Measurements from ENCODE around the gene ARSD. TPM values are rescaled to one million over a fixed set of nuclear protein-coding genes. Genes with fewer than 3 reads are reported as not detected.

Gene ARSD
- total and polyA plus RNA-seq, 2 of the 8 experiments (the other 6 are each of a cell fraction or from before 2014, with no cell fraction given), result 1.8 to 3.2 TPM

DNA sequence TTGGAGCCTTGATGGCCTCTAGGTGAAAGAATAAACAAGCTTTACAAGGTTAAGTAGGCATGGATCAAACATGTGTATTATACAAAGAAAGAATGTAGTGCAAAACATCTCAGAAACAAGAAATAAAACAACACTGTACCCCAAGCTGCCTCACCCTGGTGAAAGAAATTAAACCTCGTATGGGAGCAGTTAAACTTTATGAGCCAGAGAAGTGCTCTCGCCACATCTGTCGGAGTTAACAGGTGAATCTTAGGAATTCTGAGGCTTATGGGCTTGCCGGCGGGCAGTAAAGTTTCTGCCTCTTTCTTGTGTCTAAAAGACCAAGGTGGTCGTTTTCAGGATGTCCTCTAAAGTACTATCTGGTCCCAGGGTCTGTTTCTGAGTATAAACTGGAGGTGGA lies 43.3 kb upstream of the ARSD start:
- H3K27me3 ChIP-seq (replicated peaks in 1 of 4; ENCODE audit: control insufficient read depth in 3 of 4, extremely low read depth in 1 of 4, insufficient read depth in 3 of 4, low read length in 3 of 4), result no peaks in the 10 kb centered on the region
- H2BK120ac ChIP-seq (replicated peaks; ENCODE audit: low read depth, low read length), result no peak overlapping the region
- POLR2A ChIA-PET (ENCODE audit: partially characterized antibody), result no interaction called here
- no peak overlapping the region for H3K9ac ChIP-seq (replicated peaks in 1 of 4; ENCODE audit: extremely low read depth in 1 of 4, low read depth in 3 of 4, low read length in 3 of 4)
- DNase-seq (ENCODE audit: low read depth in 1 of 2, low spot score in 2 of 2) (no peak), FAIRE-seq (no peak)
- no peaks in the 10 kb centered on the region; a peak in 2 of 7 replicates for H3K4me1 ChIP-seq (replicated peaks in 1 of 4; ENCODE audit: control insufficient read depth in 3 of 4, insufficient read depth in 4 of 4, low read length in 3 of 4)
- no peak overlapping the region for H2AFZ ChIP-seq (ENCODE audit: low read length)
- no peaks in the 10 kb centered on the region for H3K23me2 ChIP-seq (ENCODE audit: low read depth, low read length)
- no peak overlapping the region for H3K4me3 ChIP-seq (ENCODE audit: extremely low read depth in 1 of 4, insufficient read depth in 2 of 4, low read depth in 3 of 4, low read length in 4 of 4)
- H2BK15ac ChIP-seq (ENCODE audit: low read length), result no peak overlapping the region
- H3K18ac ChIP-seq (ENCODE audit: extremely low read depth, low read length), result no peak overlapping the region
- no peak overlapping the region for H2BK5ac ChIP-seq (ENCODE audit: low read depth, low read length)
- H4K20me1 ChIP-seq (replicated peaks in 1 of 2; ENCODE audit: control insufficient read depth in 1 of 2, insufficient read depth in 2 of 2, low read length in 2 of 2), result no peaks in the 10 kb centered on the region
- H3K4ac ChIP-seq (replicated peaks; ENCODE audit: insufficient read length, low read depth, low read length), result no peak overlapping the region
- no peaks in the 10 kb centered on the region for H3K79me1 ChIP-seq (ENCODE audit: low read depth, low read length)
- H4K91ac ChIP-seq (replicated peaks; ENCODE audit: insufficient read length, low read length), result no peak overlapping the region
- no peak overlapping the region for H3K56ac ChIP-seq (replicated peaks; ENCODE audit: insufficient read length, low read depth, low read length)
- H2BK12ac ChIP-seq (ENCODE audit: low read depth, low read length), result no peak overlapping the region
- no peaks in the 10 kb centered on the region for H3K79me2 ChIP-seq (ENCODE audit: control insufficient read depth in 1 of 2, insufficient read depth in 2 of 2, low read length in 2 of 2)
- H3K4me2 ChIP-seq (ENCODE audit: insufficient read depth in 1 of 2, low read depth in 2 of 2, low read length in 2 of 2), result no peak overlapping the region
- H2AK5ac ChIP-seq (ENCODE audit: low read depth, low read length), result no peak overlapping the region
- WGBS, 2 experiments (ENCODE audit: extremely low coverage in 1 of 2, insufficient coverage in 1 of 2, insufficient read length in 1 of 2, insufficient replicate concordance in 2 of 2, low coverage in 1 of 2, low lambda C conversion rate in 2 of 2, missing lambda C conversion rate in 1 of 2), result 94% methylated on average over 3 of the region's 6 CpGs; no CpG with 5 or more reads in 1 of the 2 experiments
- H3K23ac ChIP-seq (ENCODE audit: insufficient read length), result no peak overlapping the region
- H3K14ac ChIP-seq (ENCODE audit: insufficient read length), result no peak overlapping the region
- H3K36me3 ChIP-seq (ENCODE audit: control insufficient read depth in 2 of 4, insufficient read depth in 4 of 4, low read length in 3 of 4), result no peaks in the 10 kb centered on the region
- H4K5ac ChIP-seq (ENCODE audit: insufficient read length, low read depth, low read length), result no peak overlapping the region
- no peak overlapping the region for H2BK20ac ChIP-seq (ENCODE audit: low read length)
- peaks cover 0 to 3% of the 10 kb centered on the region in 2 experiments; a peak in 1 of 4 replicates for H3K9me3 ChIP-seq (ENCODE audit: insufficient read depth in 2 of 2, low read depth in 1 of 2, low read length in 1 of 2)
- CTCF ChIA-PET (ENCODE audit: partially characterized antibody), result no interaction called here
- H4K8ac ChIP-seq (ENCODE audit: extremely low read depth, insufficient read depth, low read length), result no peak overlapping the region
- H3K27ac ChIP-seq (ENCODE audit: low read depth, low read length), result no peak overlapping the region
- TF ChIP-seq JUN (IDR thresholded peaks at IDR 0.05; ENCODE audit: low read depth, low read length) (no peak), HDAC6 (IDR thresholded peaks at IDR 0.05; ENCODE audit: low read depth, low read length) (no peak), ASH2L (IDR thresholded peaks at IDR 0.05; ENCODE audit: low read length) (no peak), CTBP2 (IDR thresholded peaks at IDR 0.05; ENCODE audit: borderline replicate concordance, insufficient read depth, insufficient read length, low read length) (no peak), FOSL1 (IDR thresholded peaks at IDR 0.05; ENCODE audit: insufficient read depth, low read depth, low read length) (no peak), BCL11A (IDR thresholded peaks at IDR 0.05; ENCODE audit: low read depth in 2 of 2, low read length in 2 of 2) (no peak), TAF7 (optimal IDR thresholded peaks at IDR 0.05; ENCODE audit: borderline replicate concordance, low read depth, low read length) (no peak), SIN3A (conservative IDR thresholded peaks at IDR 0.05 in 1 of 2, IDR thresholded peaks at IDR 0.05 in 1 of 2; ENCODE audit: low read depth in 1 of 2, low read length in 2 of 2) (no peak), EGR1 (IDR thresholded peaks at IDR 0.05; ENCODE audit: borderline replicate concordance, low read depth, low read length) (no peak), KDM1A (IDR thresholded peaks at IDR 0.05; ENCODE audit: borderline replicate concordance, low read length) (no peak), TBP (IDR thresholded peaks at IDR 0.05; ENCODE audit: low read depth, low read length) (no peak)
- TF ChIP-seq, protein P1, sequence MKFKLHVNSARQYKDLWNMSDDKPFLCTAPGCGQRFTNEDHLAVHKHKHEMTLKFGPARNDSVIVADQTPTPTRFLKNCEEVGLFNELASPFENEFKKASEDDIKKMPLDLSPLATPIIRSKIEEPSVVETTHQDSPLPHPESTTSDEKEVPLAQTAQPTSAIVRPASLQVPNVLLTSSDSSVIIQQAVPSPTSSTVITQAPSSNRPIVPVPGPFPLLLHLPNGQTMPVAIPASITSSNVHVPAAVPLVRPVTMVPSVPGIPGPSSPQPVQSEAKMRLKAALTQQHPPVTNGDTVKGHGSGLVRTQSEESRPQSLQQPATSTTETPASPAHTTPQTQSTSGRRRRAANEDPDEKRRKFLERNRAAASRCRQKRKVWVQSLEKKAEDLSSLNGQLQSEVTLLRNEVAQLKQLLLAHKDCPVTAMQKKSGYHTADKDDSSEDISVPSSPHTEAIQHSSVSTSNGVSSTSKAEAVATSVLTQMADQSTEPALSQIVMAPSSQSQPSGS (IDR thresholded peaks at IDR 0.05; ENCODE audit: low read length), result no peak
- TF ChIP-seq, protein P2, sequence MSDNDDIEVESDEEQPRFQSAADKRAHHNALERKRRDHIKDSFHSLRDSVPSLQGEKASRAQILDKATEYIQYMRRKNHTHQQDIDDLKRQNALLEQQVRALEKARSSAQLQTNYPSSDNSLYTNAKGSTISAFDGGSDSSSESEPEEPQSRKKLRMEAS (IDR thresholded peaks at IDR 0.05), result no peak
